ENCODE measurements around the gene VIPR1.

VIPR1 gene

GRCh38 chr3:42493798-42494151 lies 8.7 kb upstream of the VIPR1 start:
- no peak for DNase-seq (ENCODE audit: low read depth in 2 of 2)

- DNase-seq (ENCODE audit: low read depth in 2 of 2), result no peak
Observed at GRCh38 chr3:42495393-42495792, 7.0 kb upstream of the VIPR1 start.

GRCh38 chr3:42497009-42497731 lies 5.3 kb upstream of the VIPR1 start:
- DNase-seq (ENCODE audit: low read depth in 2 of 2), result no peak

- DNase-seq (ENCODE audit: low read depth in 2 of 2), result no peak
Observed at GRCh38 chr3:42498034-42498433, 4.4 kb upstream of the VIPR1 start.

GRCh38 chr3:42498791-42499477 lies 3.5 kb upstream of the VIPR1 start:
- peak in 1 of 2 donors; percentile 13 for DNase-seq (ENCODE audit: low read depth in 2 of 2)

- no peak for DNase-seq (ENCODE audit: low read depth in 2 of 2)
Observed at GRCh38 chr3:42499478-42499871, 3.0 kb upstream of the VIPR1 start.

GRCh38 chr3:42500091-42500490 lies 2.4 kb upstream of the VIPR1 start:
- no peak for DNase-seq (ENCODE audit: low read depth in 2 of 2)

- DNase-seq (ENCODE audit: low read depth in 2 of 2), result no peak
Observed at GRCh38 chr3:42500909-42501308, 1.5 kb upstream of the VIPR1 start.

GRCh38 chr3:42501321-42501680 lies 1.1 kb upstream of the VIPR1 start:
- no peak for DNase-seq (ENCODE audit: low read depth in 2 of 2)

GRCh38 chr3:42501681-42502428 lies 588 bp upstream of the VIPR1 start:
- peak; percentile 51 to 55 for DNase-seq (ENCODE audit: low read depth in 2 of 2)

GRCh38 chr3:42503251-42503924 lies 945 bp downstream of the VIPR1 start:
- no peak for DNase-seq (ENCODE audit: low read depth in 2 of 2)

- no peak for DNase-seq (ENCODE audit: low read depth in 2 of 2)
Observed at GRCh38 chr3:42503957-42504333, 1.5 kb downstream of the VIPR1 start.

GRCh38 chr3:42504334-42505127 lies 2.1 kb downstream of the VIPR1 start:
- DNase-seq (ENCODE audit: low read depth in 2 of 2), result no peak

- no peak for DNase-seq (ENCODE audit: low read depth in 2 of 2)
Observed at GRCh38 chr3:42505128-42505848, 2.8 kb downstream of the VIPR1 start.

- no peak for DNase-seq (ENCODE audit: low read depth in 2 of 2)
Observed at GRCh38 chr3:42505849-42506410, 3.5 kb downstream of the VIPR1 start.

- no peak for DNase-seq (ENCODE audit: low read depth in 2 of 2)
Observed at GRCh38 chr3:42507252-42507651, 4.8 kb downstream of the VIPR1 start.

GRCh38 chr3:42507761-42508335 lies 5.4 kb downstream of the VIPR1 start:
- DNase-seq (ENCODE audit: low read depth in 2 of 2), result no peak

- no peak for DNase-seq (ENCODE audit: low read depth in 2 of 2)
Observed at GRCh38 chr3:42508562-42508961, 6.1 kb downstream of the VIPR1 start.

- DNase-seq (ENCODE audit: low read depth in 2 of 2), result no peak
Observed at GRCh38 chr3:42509111-42509510, 6.7 kb downstream of the VIPR1 start.

- no peak for DNase-seq (ENCODE audit: low read depth in 2 of 2)
Observed at GRCh38 chr3:42510325-42510724, 7.9 kb downstream of the VIPR1 start.
